PFSK-1 (cell line): ENCODE results near the gene RCC2.

ENCODE experiments used
- REST ChIP-seq, 2 experiments: IDR thresholded peaks; 2 replicates each; pipeline versions ENCODE4 v1.6.1 to v1.8.0; 2011 to 2012; ENCODE audit warnings: low read depth in 2 of 2, low read length in 2 of 2, control low read depth in 1 of 2, inconsistent platforms in 1 of 2, mild to moderate bottlenecking in 1 of 2, moderate library complexity in 1 of 2; ENCODE audit not compliant: insufficient read depth in 1 of 2
- TAF1 ChIP-seq: IDR thresholded peaks from 2 replicates; pipeline ENCODE4 v1.6.1; 2012; ENCODE audit warnings: low read length, control low read depth, borderline replicate concordance; ENCODE audit not compliant: insufficient read depth

GRCh38 chr1:17375651-17376050 is 63.8 kb downstream of the RCC2 start:
- no peak for TF ChIP-seq REST (IDR thresholded peaks at IDR 0.05; ENCODE audit: insufficient read depth in 1 of 2, low read depth in 2 of 2, low read length in 2 of 2)
- TF ChIP-seq TAF1, result no peak
